Esophagus muscularis mucosa (tissue), 3 donors: ENCODE measurements around the gene ARHGEF2.

Experiments
- CTCF ChIP-seq, 3 experiments: fragments of 200-600 bp in 2 of 3; fragments of 450-650 bp in 1 of 3; sonication (generic) in 2 of 3; IDR thresholded peaks; one replicate each; pipeline ENCODE4 v1.5.1; 2017 to 2019; ENCODE audit warnings: antibody characterized with exemption in 3 of 3, mild to moderate bottlenecking in 2 of 3, moderate library complexity in 1 of 3
- POLR2A ChIP-seq: fragments of 450-650 bp; IDR thresholded peaks from one replicate; pipeline ENCODE4 v1.6.1; 2017; ENCODE audit warnings: antibody characterized with exemption, moderate library complexity, mild to moderate bottlenecking, low read depth

- no peak for TF ChIP-seq POLR2A
- TF ChIP-seq CTCF (IDR thresholded peaks at IDR 0.05) = no peak
These were observed 78.7 kb downstream of the ARHGEF2 start for GRCh38 chr1:155899683-155900082.
